ENCODE data around the gene ST6GALNAC3.

Gene ST6GALNAC3

GRCh38 chr1:76682138-76682537 lies 607.6 kb downstream of the ST6GALNAC3 start:
- DNase-seq (ENCODE audit: low read depth, low spot score), result no peak
- H3K9me3 ChIP-seq (ENCODE audit: control insufficient read depth, insufficient read depth, low read length), result no peaks in the 10 kb centered on the region
- no peaks in the 10 kb centered on the region for H3K4me1 ChIP-seq (ENCODE audit: control insufficient read depth, insufficient read depth, low read length)
- no peaks in the 10 kb centered on the region for H3K36me3 ChIP-seq (ENCODE audit: control insufficient read depth, insufficient read depth, low read length)
- no peaks in the 10 kb centered on the region for H3K27me3 ChIP-seq (ENCODE audit: control insufficient read depth, insufficient read depth, low read length)
- H3K27ac ChIP-seq (ENCODE audit: low read length), result no peak overlapping the region
- no CpG with 5 or more reads among the region's 1 CpG for WGBS (ENCODE audit: insufficient coverage, insufficient read length)
- no peak overlapping the region for H3K4me3 ChIP-seq (ENCODE audit: low read length)
